WTC11 (cell line): ENCODE results near the gene MTG1. TPM values are rescaled to one million over a fixed set of nuclear protein-coding genes. Genes with fewer than 3 reads are reported as not detected.

Experiments used
- ATAC-seq: fragments of 200-7000 bp; cut with Tn5 transposase; 2 replicates; pipeline ENCODE4 v1.10.0; 2021; ENCODE audit warnings: mild to moderate bottlenecking, moderate library complexity
- CTCF ChIA-PET: fragments of 300-600 bp; sonication (Branson Sonifier 250); formaldehyde crosslinking; loops from one replicate; lab custom pipeline; 2021; ENCODE audit warnings: antibody characterized with exemption; lab: Charles Lee
- POLR2A ChIA-PET: fragments of 350-600 bp; sonication (Branson Sonifier 250); formaldehyde crosslinking; loops from one replicate; lab custom pipeline; 2021; ENCODE audit warnings: antibody characterized with exemption; lab: Charles Lee
- DNase-seq: peaks from one replicate; pipeline ENCODE4 v3.0.0; 2021; ENCODE audit warnings: low spot score
- H3K27ac Mint-ChIP-seq: 2 replicates; pipeline ENCODE4 v1.8.0; 2021; ENCODE audit warnings: mixed read lengths
- H3K27me3 Mint-ChIP-seq: 2 replicates; pipeline ENCODE4 v1.8.0; 2021; ENCODE audit warnings: low read depth, mild to moderate bottlenecking, moderate library complexity, mixed read lengths
- H3K36me3 Mint-ChIP-seq: 2 replicates; pipeline ENCODE4 v1.8.0; 2021; ENCODE audit warnings: mixed read lengths
- H3K4me1 Mint-ChIP-seq: 2 replicates; pipeline ENCODE4 v1.8.0; 2022; ENCODE audit warnings: mixed read lengths
- H3K4me3 Mint-ChIP-seq: 2 replicates; pipeline ENCODE4 v1.8.0; 2021; ENCODE audit warnings: mild to moderate bottlenecking, moderate library complexity, mixed read lengths
- H3K9me3 Mint-ChIP-seq: 2 replicates; pipeline ENCODE4 v1.8.0; 2021; ENCODE audit warnings: mixed read lengths
- CTCF ChIP-seq: fragments of 200-600 bp; IDR thresholded peaks from 2 replicates; pipeline ENCODE4 v1.8.0; 2022; ENCODE audit warnings: antibody characterized with exemption
- EMX1 ChIP-seq: fragments of 250-450 bp; sonication (Bioruptor Pico); IDR thresholded peaks from 2 replicates; pipeline ENCODE4 v1.8.0; 2021; ENCODE audit warnings: mild to moderate bottlenecking
- JUN ChIP-seq: sonication (generic); formaldehyde crosslinking; IDR thresholded peaks from 2 replicates; pipeline ENCODE4 v1.8.0; 2023; ENCODE audit warnings: mild to moderate bottlenecking, missing genetic modification reagents
- MLX ChIP-seq: sonication (generic); formaldehyde crosslinking; IDR thresholded peaks from 2 replicates; pipeline ENCODE4 v1.8.1; 2023; ENCODE audit warnings: mild to moderate bottlenecking, missing genetic modification reagents, moderate library complexity
- NFYB ChIP-seq: sonication (generic); formaldehyde crosslinking; conservative IDR thresholded peaks from 2 replicates; pipeline ENCODE4 v1.8.0; 2022; ENCODE audit warnings: low read depth, missing genetic modification reagents
- NR1H2 ChIP-seq: sonication (generic); formaldehyde crosslinking; IDR thresholded peaks from 2 replicates; pipeline ENCODE4 v1.9.0; 2021; ENCODE audit warnings: mild to moderate bottlenecking, moderate library complexity, missing genetic modification reagents
- PRDM15 ChIP-seq: sonication (generic); formaldehyde crosslinking; IDR thresholded peaks from 2 replicates; pipeline ENCODE4 v1.8.0; 2022; ENCODE audit warnings: missing genetic modification reagents
- RORB ChIP-seq: fragments of 250-450 bp; sonication (Bioruptor Pico); IDR thresholded peaks from 2 replicates; pipeline ENCODE4 v1.9.0; 2021; ENCODE audit warnings: mild to moderate bottlenecking
- SMAD4 ChIP-seq: sonication (generic); formaldehyde crosslinking; IDR thresholded peaks from 2 replicates; pipeline ENCODE4 v1.8.0; 2022; ENCODE audit warnings: mild to moderate bottlenecking, missing genetic modification reagents
- SP1 ChIP-seq: sonication (generic); formaldehyde crosslinking; conservative IDR thresholded peaks from 2 replicates; pipeline ENCODE4 v1.8.1; 2022; ENCODE audit warnings: missing genetic modification reagents
- ZNF671 ChIP-seq: fragments of 250-450 bp; sonication (Bioruptor Pico); IDR thresholded peaks from 2 replicates; pipeline ENCODE4 v1.8.0; 2021; ENCODE audit warnings: mild to moderate bottlenecking
- ZSCAN18 ChIP-seq: fragments of 250-450 bp; sonication (Bioruptor Pico); IDR thresholded peaks from 2 replicates; pipeline ENCODE4 v2.1.2; 2022; ENCODE audit warnings: mild to moderate bottlenecking, moderate library complexity
- total RNA-seq: library from RNA; stranded (reverse); gene quantifications from 3 replicates; pipeline ENCODE4 v1.2.3, GENCODE V29; 2021
- TF ChIP-seq, protein P1 (sequence below): sonication (generic); formaldehyde crosslinking; IDR thresholded peaks from 2 replicates; pipeline ENCODE4 v1.8.0; 2023; ENCODE audit warnings: missing genetic modification reagents, mild to moderate bottlenecking, borderline replicate concordance
- TF ChIP-seq, protein P2 (sequence below): sonication (generic); formaldehyde crosslinking; IDR thresholded peaks from 2 replicates; pipeline ENCODE4 v1.8.1; 2022; ENCODE audit warnings: mild to moderate bottlenecking, moderate library complexity, missing genetic modification reagents

MTG1 gene
- total RNA-seq, 1 experiment from 2014 or later = 63.0 TPM

- peaks cover 11% of the 10 kb centered on the region for H3K27me3 Mint-ChIP-seq
- H3K9me3 Mint-ChIP-seq = peaks cover 51% of the 10 kb centered on the region
- no peak overlapping the region for H3K4me3 Mint-ChIP-seq
- H3K36me3 Mint-ChIP-seq = peaks cover 43% of the 10 kb centered on the region
- TF ChIP-seq, protein P1, sequence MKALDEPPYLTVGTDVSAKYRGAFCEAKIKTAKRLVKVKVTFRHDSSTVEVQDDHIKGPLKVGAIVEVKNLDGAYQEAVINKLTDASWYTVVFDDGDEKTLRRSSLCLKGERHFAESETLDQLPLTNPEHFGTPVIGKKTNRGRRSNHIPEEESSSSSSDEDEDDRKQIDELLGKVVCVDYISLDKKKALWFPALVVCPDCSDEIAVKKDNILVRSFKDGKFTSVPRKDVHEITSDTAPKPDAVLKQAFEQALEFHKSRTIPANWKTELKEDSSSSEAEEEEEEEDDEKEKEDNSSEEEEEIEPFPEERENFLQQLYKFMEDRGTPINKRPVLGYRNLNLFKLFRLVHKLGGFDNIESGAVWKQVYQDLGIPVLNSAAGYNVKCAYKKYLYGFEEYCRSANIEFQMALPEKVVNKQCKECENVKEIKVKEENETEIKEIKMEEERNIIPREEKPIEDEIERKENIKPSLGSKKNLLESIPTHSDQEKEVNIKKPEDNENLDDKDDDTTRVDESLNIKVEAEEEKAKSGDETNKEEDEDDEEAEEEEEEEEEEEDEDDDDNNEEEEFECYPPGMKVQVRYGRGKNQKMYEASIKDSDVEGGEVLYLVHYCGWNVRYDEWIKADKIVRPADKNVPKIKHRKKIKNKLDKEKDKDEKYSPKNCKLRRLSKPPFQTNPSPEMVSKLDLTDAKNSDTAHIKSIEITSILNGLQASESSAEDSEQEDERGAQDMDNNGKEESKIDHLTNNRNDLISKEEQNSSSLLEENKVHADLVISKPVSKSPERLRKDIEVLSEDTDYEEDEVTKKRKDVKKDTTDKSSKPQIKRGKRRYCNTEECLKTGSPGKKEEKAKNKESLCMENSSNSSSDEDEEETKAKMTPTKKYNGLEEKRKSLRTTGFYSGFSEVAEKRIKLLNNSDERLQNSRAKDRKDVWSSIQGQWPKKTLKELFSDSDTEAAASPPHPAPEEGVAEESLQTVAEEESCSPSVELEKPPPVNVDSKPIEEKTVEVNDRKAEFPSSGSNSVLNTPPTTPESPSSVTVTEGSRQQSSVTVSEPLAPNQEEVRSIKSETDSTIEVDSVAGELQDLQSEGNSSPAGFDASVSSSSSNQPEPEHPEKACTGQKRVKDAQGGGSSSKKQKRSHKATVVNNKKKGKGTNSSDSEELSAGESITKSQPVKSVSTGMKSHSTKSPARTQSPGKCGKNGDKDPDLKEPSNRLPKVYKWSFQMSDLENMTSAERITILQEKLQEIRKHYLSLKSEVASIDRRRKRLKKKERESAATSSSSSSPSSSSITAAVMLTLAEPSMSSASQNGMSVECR = no peak
- TF ChIP-seq EMX1 (CRISPR knock-in tag) (no peak), RORB (CRISPR knock-in tag) (no peak), MLX (CRISPR knock-in tag) (no peak), PRDM15 (CRISPR knock-in tag) (no peak), CTCF (no peak), ZSCAN18 (CRISPR knock-in tag) (no peak), NFYB (CRISPR knock-in tag) (no peak), ZNF671 (no peak), NR1H2 (CRISPR knock-in tag) (no peak), SP1 (CRISPR knock-in tag) (no peak), SMAD4 (CRISPR knock-in tag) (no peak), JUN (CRISPR knock-in tag) (no peak)
- TF ChIP-seq, protein P2, sequence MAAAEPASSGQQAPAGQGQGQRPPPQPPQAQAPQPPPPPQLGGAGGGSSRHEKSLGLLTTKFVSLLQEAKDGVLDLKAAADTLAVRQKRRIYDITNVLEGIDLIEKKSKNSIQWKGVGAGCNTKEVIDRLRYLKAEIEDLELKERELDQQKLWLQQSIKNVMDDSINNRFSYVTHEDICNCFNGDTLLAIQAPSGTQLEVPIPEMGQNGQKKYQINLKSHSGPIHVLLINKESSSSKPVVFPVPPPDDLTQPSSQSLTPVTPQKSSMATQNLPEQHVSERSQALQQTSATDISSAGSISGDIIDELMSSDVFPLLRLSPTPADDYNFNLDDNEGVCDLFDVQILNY = no peak
- ATAC-seq = no peak
- DNase-seq = no peak
- POLR2A ChIA-PET = no interaction called here
- H3K27ac Mint-ChIP-seq = no peak overlapping the region
- no peaks in the 10 kb centered on the region for H3K4me1 Mint-ChIP-seq
- CTCF ChIA-PET = no interaction called here
Observed at GRCh38 chr10:133456041-133456951, 62.3 kb downstream of the MTG1 start.
